BJ (cell line): ENCODE measurements around the gene FXYD6. TPM values are rescaled to one million over a fixed set of nuclear protein-coding genes. Genes with fewer than 3 reads are reported as not detected.
A peak's percentile ranks its signal among the peaks of the same experiment; 100 is the strongest.

ENCODE experiments used
- CTCF ChIA-PET: fragments of 350-600 bp; formaldehyde crosslinking; extraction: SDS; loops from one replicate; lab custom pipeline; 2021; ENCODE audit warnings: antibody characterized with exemption, inconsistent platforms; lab: Yijun Ruan, JAX
- POLR2A ChIA-PET: fragments of 300-600 bp; sonication (Branson Sonifier 250); formaldehyde crosslinking; extraction: SDS; loops from one replicate; lab custom pipeline; 2021; ENCODE audit warnings: antibody characterized with exemption; lab: Charles Lee
- DNase-seq: peaks from one replicate; pipeline ENCODE4 v3.0.0-alpha.2; 2011; ENCODE audit warnings: low read depth
- H3K27me3 ChIP-seq: 2 replicates; pipeline ENCODE4 v1.6.0; 2011; ENCODE audit warnings: low read length; ENCODE audit not compliant: control insufficient read depth, insufficient read depth
- H3K36me3 ChIP-seq: 2 replicates; pipeline ENCODE4 v1.5.1; 2011; ENCODE audit warnings: low read length; ENCODE audit not compliant: control insufficient read depth, insufficient read depth
- H3K4me3 ChIP-seq: 2 replicates; pipeline ENCODE4 v1.5.1; 2011; ENCODE audit warnings: low read depth, mild to moderate bottlenecking, control low read depth, low read length
- CTCF ChIP-seq: IDR thresholded peaks from 2 replicates; pipeline ENCODE4 v1.5.1; 2011; ENCODE audit warnings: low read depth, mild to moderate bottlenecking, control low read depth, inconsistent platforms, low read length, moderate library complexity; ENCODE audit not compliant: insufficient read depth
- polyA plus RNA-seq: library from polyadenylated mRNA; depleted of rRNA; stranded (reverse); fragments of >200 nt; gene quantifications from 2 replicates; pipeline ENCODE4 v1.2.3, GENCODE V29; 2011

Gene FXYD6
- polyA plus RNA-seq, 1 experiment: not detected

GRCh38 chr11:117824571-117825537 lies 51.6 kb downstream of the FXYD6 start, which contains the start of gene FXYD2:
TSS of gene FXYD2 (minus strand) at chr11:117824744. CDS start at chr11:117824678, 66 bp downstream.
- Histone ChIP-seq H3K4me3 (no peak within 1 kb of the TSS), H3K36me3 (no peaks in the 10 kb centered on the region), H3K27me3 (no peaks in the 10 kb centered on the region)
- no peak for TF ChIP-seq CTCF
- DNase-seq: no peak
- ChIA-PET CTCF (interaction anchor here (1.3 to 4.9 kb wide), 3 partner anchors 13 to 19 kb away, joined by 3 to 32 read pairs (median 5); no protein-coding TSS in a partner anchor), POLR2A (no interaction called here)

- ChIA-PET POLR2A (no interaction called here), CTCF (interaction anchor here (1.3 to 4.9 kb wide), 3 partner anchors 12 to 20 kb away, joined by 3 to 32 read pairs (median 5); no protein-coding TSS in a partner anchor)
- no peaks in the 10 kb centered on the region for H3K36me3 ChIP-seq
- no peaks in the 10 kb centered on the region for H3K27me3 ChIP-seq
- no peak for TF ChIP-seq CTCF
- no peak overlapping the region for H3K4me3 ChIP-seq
- no peak for DNase-seq
Measured at GRCh38 chr11:117823946-117824420, 52.5 kb downstream of the FXYD6 start.

- no peak for TF ChIP-seq CTCF
- Histone ChIP-seq H3K36me3 (no peaks in the 10 kb centered on the region), H3K4me3 (no peak overlapping the region), H3K27me3 (no peaks in the 10 kb centered on the region)
- CTCF ChIA-PET: interaction anchor here (1.2 to 4.9 kb wide), 4 partner anchors 10 to 21 kb away, joined by 3 to 32 read pairs (median 6); no protein-coding TSS in a partner anchor
- no peak for DNase-seq
- POLR2A ChIA-PET: no interaction called here
Measured at GRCh38 chr11:117823294-117823945, 53.0 kb downstream of the FXYD6 start.

GRCh38 chr11:117822074-117823033 lies 54.1 kb downstream of the FXYD6 start:
- Histone ChIP-seq H3K36me3 (no peaks in the 10 kb centered on the region), H3K27me3 (no peaks in the 10 kb centered on the region), H3K4me3 (no peak overlapping the region)
- ChIA-PET POLR2A (no interaction called here), CTCF (interaction anchor here (1.2 to 4.9 kb wide), 3 partner anchors 11 to 18 kb away, joined by 3 to 32 read pairs (median 6); no protein-coding TSS in a partner anchor)
- TF ChIP-seq CTCF: peak; percentile 47
- DNase-seq: no peak
